VCaP (cell line): ENCODE results near the gene NCKAP5.

Source experiments
- H3K27ac ChIP-seq: fragments of 450-650 bp; 2 replicates; pipeline ENCODE4 v1.5.1; 2017
- CTCF ChIP-seq: fragments of 450-650 bp; conservative IDR thresholded peaks from 2 replicates; pipeline ENCODE4 v1.5.1; 2017; ENCODE audit warnings: mild to moderate bottlenecking, moderate library complexity

Gene NCKAP5

GRCh38 chr2:133489146-133489545 is 79.1 kb downstream of the NCKAP5 start:
- TF ChIP-seq CTCF = no peak
- H3K27ac ChIP-seq = no peak overlapping the region

- TF ChIP-seq CTCF = no peak
- no peak overlapping the region for H3K27ac ChIP-seq
These were observed 81.5 kb downstream of the NCKAP5 start for GRCh38 chr2:133486771-133487191.

GRCh38 chr2:133485868-133486267 is 82.4 kb downstream of the NCKAP5 start:
- H3K27ac ChIP-seq = no peak overlapping the region
- TF ChIP-seq CTCF = no peak

- H3K27ac ChIP-seq = no peak overlapping the region
- TF ChIP-seq CTCF = no peak
These were observed 83.5 kb downstream of the NCKAP5 start for GRCh38 chr2:133484784-133485183.

GRCh38 chr2:133484106-133484505 is 84.2 kb downstream of the NCKAP5 start:
- no peak for TF ChIP-seq CTCF
- no peak overlapping the region for H3K27ac ChIP-seq

- no peak overlapping the region for H3K27ac ChIP-seq
- TF ChIP-seq CTCF = no peak
These were observed 85.1 kb downstream of the NCKAP5 start for GRCh38 chr2:133483181-133483580.

GRCh38 chr2:133480707-133481429 is 87.4 kb downstream of the NCKAP5 start:
- no peak overlapping the region for H3K27ac ChIP-seq
- TF ChIP-seq CTCF = no peak
